NAMALWA (cell line): Measurements from ENCODE around the gene RAD52.
A peak's percentile ranks its signal among the peaks of the same experiment; 100 is the strongest.
"Not testable (repeated sequence)": the region's sequence is repeated elsewhere in the genome, so short reads cannot be mapped to it uniquely, and the experiment has no call there.

ENCODE experiments used
- DNase-seq: peaks from one replicate; pipeline ENCODE4 v3.0.0-alpha.2; 2015; ENCODE audit warnings: low spot score

The RAD52 gene

DNA sequence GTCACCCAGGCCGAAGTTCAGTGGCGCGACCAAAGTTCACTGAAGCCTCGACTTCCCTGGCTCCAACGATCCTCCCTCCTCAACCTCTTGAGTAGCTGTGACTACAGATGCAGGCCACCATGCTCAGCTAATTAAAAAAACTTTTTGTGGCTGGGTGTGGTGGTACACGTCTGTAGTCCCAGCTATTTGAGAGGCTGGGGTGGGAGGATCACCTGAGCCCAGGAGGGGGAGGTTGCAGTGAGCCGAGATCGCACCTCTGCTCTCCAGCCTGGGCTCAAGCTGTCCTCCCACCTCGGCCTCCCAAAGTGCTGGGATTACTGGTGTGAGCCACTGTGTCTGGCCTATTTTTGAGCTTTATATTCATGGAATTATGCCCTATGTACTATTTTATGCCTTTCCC lies 18.1 kb upstream of the RAD52 start:
- DNase-seq: no peak

DNA sequence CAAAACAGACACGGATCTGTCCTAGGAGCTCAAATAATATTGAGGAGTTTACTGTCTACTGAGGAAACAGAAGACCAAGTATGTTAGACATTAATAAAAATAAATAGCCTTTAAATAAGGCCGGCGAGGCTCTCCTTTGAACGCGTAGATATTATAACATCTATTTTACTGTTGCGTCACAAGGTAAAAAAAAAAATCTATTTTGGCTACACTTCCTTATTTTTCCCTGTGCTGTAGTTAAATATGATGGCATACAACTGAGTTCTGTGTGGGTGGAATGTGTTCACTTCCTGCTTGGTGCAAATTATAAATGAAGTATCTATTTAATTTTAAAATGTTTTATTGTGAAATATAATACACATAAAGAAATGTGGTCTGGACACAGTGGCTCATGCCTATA lies 17.2 kb upstream of the RAD52 start:
- DNase-seq: no peak

DNA sequence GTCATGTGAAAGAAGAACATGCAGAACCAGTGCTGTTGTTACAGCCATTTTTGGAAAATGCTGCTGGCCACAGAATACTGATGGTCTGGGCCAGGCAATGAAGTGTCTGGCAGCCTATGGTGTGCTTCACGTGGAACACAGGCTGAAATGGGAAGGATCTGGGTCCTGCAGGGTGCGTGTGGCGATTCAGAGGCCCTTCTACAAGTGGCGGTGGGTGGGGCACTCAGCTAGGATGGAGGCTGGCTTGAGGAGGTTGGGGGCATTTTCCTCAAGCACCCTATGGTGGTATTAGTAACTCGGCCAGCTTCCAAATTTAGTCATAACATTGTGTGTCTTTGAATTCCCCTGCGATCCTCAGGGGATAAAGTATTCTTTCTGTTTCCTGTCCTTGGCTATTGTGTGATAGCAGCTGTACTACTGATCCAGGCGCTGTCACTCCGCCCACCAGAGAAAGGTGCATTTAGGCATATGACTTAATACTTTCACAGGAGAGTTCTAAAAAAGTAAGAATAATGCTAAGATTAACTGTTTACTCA lies 9.2 kb upstream of the RAD52 start:
- DNase-seq: no peak

GRCh38 chr12:955939-956338 lies 6.4 kb upstream of the RAD52 start:
- no peak for DNase-seq

- DNase-seq: no peak
These were observed 5.2 kb upstream of the RAD52 start for GRCh38 chr12:954741-955140.

- DNase-seq: no peak
These were observed 4.3 kb upstream of the RAD52 start for GRCh38 chr12:953776-954175.

DNA sequence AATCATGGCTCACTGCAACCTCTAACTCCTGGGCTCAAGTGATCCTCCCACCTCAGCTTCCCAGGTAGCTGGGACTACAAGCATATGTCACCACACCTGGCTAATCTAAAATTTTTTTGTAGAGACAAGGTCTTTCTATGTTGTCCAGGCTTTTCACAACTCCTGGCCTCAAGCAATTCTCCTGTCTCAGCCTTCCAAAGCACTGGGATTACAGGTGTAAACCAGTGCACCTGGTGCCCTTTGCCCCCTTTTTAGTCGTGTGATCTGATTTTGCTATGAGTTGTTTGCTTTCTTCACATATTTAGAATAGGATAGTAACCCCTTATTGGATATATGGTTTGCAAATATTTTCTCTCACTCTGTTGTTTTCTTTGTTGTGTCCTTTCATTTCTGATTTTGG lies 1.7 kb upstream of the RAD52 start:
- no peak for DNase-seq

DNA sequence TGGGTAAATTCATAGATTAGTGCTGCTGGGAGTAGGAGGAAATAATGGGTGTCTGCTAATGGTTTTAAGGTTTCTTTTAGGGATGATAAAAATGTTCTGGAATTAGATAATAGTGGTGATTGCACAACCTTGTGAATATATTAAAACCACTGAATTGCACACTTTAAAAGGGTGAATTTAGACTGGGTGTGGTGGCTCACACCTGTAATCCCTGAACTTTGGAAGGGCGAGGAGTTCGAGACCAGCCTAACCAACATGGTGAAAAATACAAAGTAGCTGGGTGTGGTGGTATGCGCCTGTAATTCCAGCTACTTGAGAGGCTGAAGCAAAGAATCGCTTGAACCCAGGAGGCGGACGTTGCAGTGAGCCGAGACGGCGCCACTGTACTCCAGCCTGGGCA lies 1.3 kb downstream of the RAD52 start:
- no peak for DNase-seq

DNA sequence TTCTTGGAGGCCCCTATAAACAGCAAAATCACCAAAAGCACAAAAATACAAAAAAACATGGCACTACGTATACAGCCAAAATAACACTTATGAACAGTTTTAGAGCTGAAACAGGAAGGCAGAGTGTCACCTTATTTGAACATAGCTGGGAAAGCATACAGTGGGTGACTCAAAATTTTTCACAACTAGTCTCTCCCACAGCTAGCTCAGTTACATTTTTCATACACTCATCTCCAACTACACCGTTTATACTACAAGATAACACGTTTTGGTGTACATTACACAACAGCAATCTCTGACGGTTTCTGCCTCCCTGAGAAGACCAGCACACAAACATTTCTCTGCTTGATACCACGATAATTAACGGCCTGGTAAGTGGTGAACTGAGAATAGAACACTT lies 2.9 kb downstream of the RAD52 start:
- no peak for DNase-seq

DNA sequence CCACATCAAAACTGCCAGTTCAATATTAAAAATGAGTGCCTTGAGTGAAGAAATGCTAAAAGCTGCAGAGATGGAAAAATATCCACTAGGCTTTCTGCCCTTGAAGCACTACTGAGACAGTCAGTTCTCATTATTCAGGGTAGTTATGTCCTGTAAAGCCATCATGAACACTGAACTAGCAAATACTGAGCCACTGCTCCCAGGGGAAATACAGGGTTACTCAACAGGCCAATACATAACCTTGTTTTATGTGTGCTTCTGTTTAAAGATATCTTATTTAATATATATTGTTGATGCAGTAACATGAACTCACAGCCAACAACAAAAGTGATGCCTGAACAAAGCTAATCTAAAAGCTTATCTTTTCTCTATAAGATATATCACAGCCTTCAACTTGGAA lies 3.3 kb downstream of the RAD52 start:
- DNase-seq: no peak

- DNase-seq: no peak
These were observed 5.3 kb downstream of the RAD52 start for GRCh38 chr12:944211-944610.

- no peak for DNase-seq
These were observed 6.4 kb downstream of the RAD52 start for GRCh38 chr12:943051-943450.

- DNase-seq: no peak
These were observed 10.7 kb downstream of the RAD52 start for GRCh38 chr12:938810-939209.

- no peak for DNase-seq
These were observed 12.8 kb downstream of the RAD52 start for GRCh38 chr12:936377-937345.

DNA sequence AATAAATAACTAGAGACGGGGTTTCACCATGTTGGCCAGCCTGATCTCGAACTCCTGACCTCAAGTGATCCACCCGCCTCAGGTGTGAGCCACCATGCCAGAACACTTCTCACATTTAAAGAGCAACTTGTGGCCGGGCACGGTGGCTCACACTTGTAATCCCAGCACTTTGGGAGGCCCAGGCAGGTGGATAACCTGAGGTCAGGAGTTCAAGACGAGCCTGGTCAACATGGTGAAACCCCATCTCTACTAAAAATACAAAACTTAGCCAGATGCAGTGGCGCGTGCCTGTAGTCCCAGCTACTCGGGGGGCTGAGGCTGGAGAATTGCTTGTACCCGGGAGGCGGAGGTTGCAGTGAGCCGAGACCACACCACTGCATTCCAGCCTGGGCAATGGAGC lies 13.6 kb downstream of the RAD52 start:
- DNase-seq: not testable (repeated sequence)

DNA sequence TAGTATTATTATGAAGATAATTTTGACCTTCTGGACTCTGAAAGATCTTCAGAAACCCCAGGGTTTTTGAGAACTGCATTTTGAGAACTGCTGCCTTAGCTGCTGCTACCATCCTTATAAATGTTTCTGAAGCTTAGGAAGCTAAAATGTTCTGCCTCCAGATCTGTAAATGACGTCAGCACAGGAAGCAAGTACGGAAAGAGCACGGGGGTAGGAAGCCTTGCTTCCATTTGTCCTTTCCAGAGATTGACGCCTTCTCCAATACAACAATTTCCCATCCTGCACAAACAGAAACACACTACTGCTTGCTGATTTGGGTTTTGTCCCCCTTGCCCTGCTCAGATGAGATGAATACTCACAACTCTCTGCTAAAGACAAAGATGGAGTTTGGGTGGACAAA lies 17.9 kb downstream of the RAD52 start:
- no peak for DNase-seq

DNA sequence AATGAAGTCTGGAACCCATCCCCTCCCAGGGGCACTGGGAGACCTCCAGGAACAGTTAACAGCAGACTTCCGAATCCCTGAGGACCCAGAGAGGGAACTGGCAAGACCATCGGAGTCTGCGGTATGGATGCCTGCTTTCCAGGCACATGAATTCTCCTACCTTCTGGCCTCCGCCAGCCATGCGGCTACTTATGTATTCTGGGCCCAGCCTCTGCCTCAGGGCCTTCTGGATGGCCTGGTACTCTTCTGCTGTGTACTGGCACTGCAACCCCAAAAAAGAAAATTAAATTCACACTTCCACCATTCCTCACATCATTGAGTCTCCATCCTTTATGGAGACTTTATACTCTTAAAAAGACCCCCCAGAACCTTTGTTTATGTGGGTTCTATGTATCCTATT lies 18.4 kb downstream of the RAD52 start:
- DNase-seq: no peak

DNA sequence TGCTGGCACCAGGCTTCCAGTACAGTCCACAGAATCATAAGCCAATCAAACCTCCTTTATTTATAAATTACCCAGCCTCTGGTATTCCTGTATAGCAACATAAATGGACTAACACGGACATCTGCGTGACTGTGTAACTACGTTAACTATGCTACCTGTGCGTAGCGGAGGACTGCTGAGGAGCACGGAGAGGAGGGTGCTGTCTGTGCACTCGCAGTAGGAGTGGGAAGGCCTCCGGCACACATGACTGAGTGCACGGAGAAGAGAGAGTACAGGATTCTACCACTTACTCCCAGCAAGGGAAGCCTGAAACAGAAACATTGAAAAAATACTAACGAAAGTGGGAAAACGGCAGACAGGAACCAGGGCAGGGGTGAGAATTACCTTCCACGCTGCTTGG lies 22.9 kb downstream of the RAD52 start:
- no peak for DNase-seq

DNA sequence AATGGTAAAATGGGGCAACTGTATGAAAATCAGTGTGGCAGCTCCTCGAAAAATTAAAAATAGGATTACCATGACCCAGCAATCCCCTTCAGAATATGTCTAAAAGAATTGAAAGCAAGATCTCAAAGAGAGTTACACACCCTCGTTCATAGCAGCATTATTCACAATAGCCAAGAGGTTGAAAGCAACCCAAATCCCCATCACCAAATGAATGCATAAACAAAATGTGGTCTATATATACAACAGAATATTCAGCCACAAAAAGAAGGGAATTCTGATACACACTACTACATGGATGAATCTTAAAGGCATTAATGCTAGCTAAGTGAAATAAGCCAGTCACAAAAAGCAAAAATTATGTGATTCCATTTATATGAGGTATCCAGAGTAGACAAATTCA lies 27.2 kb downstream of the RAD52 start:
- DNase-seq: no peak

DNA sequence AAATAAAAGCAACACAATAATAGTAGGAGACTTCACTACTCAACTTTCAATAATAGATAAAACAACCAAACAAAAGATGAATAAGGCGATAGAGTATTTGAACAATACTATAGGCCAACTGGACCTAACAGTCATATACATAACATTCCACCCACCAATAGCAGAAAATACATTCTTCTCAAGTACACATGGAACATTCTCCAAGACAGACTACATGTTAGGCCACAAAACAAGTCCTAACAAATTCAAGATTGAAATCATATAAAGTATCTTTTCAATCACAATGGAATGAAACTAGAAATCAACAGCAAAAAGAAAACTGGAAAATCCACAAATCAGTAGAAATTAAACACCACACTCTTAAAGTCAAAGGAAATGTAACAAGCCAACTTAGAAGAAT lies 28.8 kb downstream of the RAD52 start:
- no peak for DNase-seq

DNA sequence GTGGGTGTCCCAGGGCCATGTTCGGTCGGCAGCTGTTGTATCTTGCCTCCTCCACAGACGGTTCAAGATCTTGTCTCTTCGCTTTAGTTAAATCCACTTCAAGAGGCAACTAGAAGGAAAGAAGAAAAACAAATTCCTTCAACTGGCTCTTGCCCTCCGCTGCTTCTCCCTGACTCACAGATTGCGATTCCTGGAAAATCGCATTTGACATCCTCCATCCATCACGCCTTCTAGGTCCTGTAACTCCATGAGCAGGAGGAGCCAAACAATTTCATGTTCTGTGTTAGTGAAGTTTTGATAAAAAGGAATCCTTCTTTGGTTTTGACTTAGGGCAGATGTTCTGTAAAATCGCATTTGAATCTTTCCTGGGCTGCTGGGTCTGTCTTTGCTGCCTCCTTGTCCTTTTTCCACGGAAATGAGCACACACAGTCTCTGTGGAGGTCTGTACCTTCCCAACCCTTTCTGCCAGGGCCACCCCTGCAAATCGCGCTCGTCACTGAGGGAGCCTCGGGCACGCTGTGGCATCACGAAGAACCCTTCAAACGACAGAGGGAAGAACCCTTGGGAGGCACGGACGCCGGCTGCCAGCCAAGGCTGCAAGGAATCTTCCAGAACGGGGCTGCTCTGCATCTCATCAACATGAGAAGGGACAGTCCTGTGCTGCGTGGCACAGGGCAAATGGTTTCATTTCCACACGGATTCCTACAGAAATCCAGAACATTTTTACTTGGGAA lies 32.6 kb downstream of the RAD52 start:
- no peak for DNase-seq

DNA sequence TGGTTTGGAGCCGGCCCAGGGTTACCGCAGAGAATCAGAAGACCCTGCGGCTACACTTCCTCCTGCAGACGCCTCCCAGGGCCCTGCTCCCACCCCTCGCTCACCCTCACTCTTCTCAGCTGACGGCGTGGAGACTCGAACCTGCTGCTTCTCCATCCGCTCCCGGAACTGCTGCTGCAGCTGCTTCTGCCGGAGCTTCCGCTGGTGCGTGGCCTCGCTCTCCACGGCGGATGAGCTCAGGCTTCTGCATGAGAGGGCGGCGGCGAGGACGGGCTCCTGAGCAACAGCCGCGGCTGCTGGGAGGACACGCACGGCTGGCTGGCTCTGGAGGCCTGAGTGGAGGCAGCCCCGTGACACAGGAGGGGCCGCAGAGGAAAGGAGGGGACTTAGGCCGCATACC lies 33.3 kb downstream of the RAD52 start:
- no peak for DNase-seq

DNA sequence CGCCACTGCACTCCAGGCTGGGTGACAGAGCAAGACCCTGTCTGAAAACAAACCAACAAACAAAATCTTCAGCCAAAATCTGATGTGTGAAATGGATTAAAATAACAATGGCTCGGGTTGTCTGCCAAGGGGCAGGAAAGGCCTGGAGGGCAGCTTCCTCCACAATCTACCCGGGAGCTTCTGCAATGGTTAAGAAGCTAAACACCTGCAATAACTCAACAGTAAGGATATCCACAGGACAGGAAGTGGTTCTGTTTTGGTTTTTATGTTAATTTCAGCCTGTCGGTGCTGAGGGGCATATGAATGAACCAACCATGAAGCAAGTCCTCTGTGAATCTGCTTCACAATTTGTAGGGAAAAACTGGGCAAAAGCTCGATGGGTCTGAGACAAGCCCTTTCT lies 34.4 kb downstream of the RAD52 start:
- DNase-seq: peak; percentile 24
